Right renal cortex interstitium (tissue), 3 donors: ENCODE data around the gene SEZ6. TPM values are rescaled to one million over a fixed set of nuclear protein-coding genes. Genes with fewer than 3 reads are reported as not detected.

ENCODE experiments used
- DNase-seq, 3 donors: peaks; one replicate each; pipeline ENCODE4 v3.0.0-alpha.2; 2013; ENCODE audit warnings: low read depth in 3 of 3, low spot score in 2 of 3
- polyA plus RNA-seq, 3 donors: library from polyadenylated mRNA; unstranded; fragments of 120-200 nt; gene quantifications; one replicate each; pipeline ENCODE4 v1.2.1, GENCODE V29; 2013; ENCODE audit not compliant: insufficient read length in 3 of 3

SEZ6 gene
- polyA plus RNA-seq, result under 1 TPM; 0.11 TPM

- peak; percentile 40 to 70 (median 68) for DNase-seq
Observed at GRCh38 chr17:29005936-29006511, at the start of gene SEZ6. SEZ6 (minus strand) TSS chr17:29006033; CDS start chr17:29005869, 164 bp downstream.

- DNase-seq, result no peak
Observed at GRCh38 chr17:29054835-29055234, 49.0 kb upstream of the SEZ6 start.

- no peak for DNase-seq
Observed at GRCh38 chr17:29051731-29052130, 45.9 kb upstream of the SEZ6 start.

- DNase-seq, result no peak
Observed at GRCh38 chr17:29051194-29051593, 45.4 kb upstream of the SEZ6 start.

GRCh38 chr17:29050176-29050575 lies 44.3 kb upstream of the SEZ6 start:
- DNase-seq, result no peak

GRCh38 chr17:29049541-29050145 lies 43.8 kb upstream of the SEZ6 start:
- DNase-seq, result no peak

GRCh38 chr17:29048440-29049368 lies 42.9 kb upstream of the SEZ6 start:
- DNase-seq, result no peak

- no peak for DNase-seq
Observed at GRCh38 chr17:29046473-29046839, 40.6 kb upstream of the SEZ6 start.

GRCh38 chr17:29045734-29046472 lies 40.1 kb upstream of the SEZ6 start:
- no peak for DNase-seq

GRCh38 chr17:29045026-29045425 lies 39.2 kb upstream of the SEZ6 start:
- DNase-seq, result no peak

- no peak for DNase-seq
Observed at GRCh38 chr17:29043539-29044145, 37.8 kb upstream of the SEZ6 start.

- peak in 1 of 3 donors; percentile 32 for DNase-seq
Observed at GRCh38 chr17:29042679-29043538, 37.1 kb upstream of the SEZ6 start, which contains the start of gene PIPOX. PIPOX (plus strand) TSS chr17:29043141; CDS start chr17:29043226, 85 bp downstream.

GRCh38 chr17:29042026-29042678 lies 36.3 kb upstream of the SEZ6 start:
- DNase-seq, result no peak

- DNase-seq, result no peak
Observed at GRCh38 chr17:29041571-29041970, 35.7 kb upstream of the SEZ6 start.

GRCh38 chr17:29041091-29041490 lies 35.3 kb upstream of the SEZ6 start:
- no peak for DNase-seq

GRCh38 chr17:29039764-29040598 lies 34.1 kb upstream of the SEZ6 start:
- no peak for DNase-seq

GRCh38 chr17:29038085-29038795 lies 32.4 kb upstream of the SEZ6 start:
- DNase-seq, result no peak

GRCh38 chr17:29037739-29038084 lies 31.9 kb upstream of the SEZ6 start:
- DNase-seq, result no peak
